RWPE2 (cell line): ENCODE results near the gene LCN10.

ENCODE experiments used
- ATAC-seq: fragments of 200-7000 bp; cut with Tn5 transposase; 3 replicates; pipeline ENCODE4 v1.9.1; 2021; ENCODE audit warnings: low read depth
- DNase-seq: peaks from one replicate; pipeline ENCODE4 v3.0.0-alpha.2; 2020; ENCODE audit warnings: low spot score
- H3K27ac ChIP-seq: fragments of 450-650 bp; 2 replicates; pipeline ENCODE4 v1.5.1; 2017; ENCODE audit warnings: mild to moderate bottlenecking; ENCODE audit not compliant: poor library complexity, severe bottlenecking
- H3K27me3 ChIP-seq: fragments of 250-450 bp; sonication (Bioruptor Pico); 2 replicates; pipeline ENCODE4 v1.5.1; 2021; ENCODE audit warnings: mild to moderate bottlenecking, moderate library complexity; ENCODE audit not compliant: insufficient read depth, poor library complexity, severe bottlenecking
- H3K36me3 ChIP-seq: fragments of 250-450 bp; sonication (Bioruptor Pico); 2 replicates; pipeline ENCODE4 v1.5.1; 2020; ENCODE audit warnings: low read depth, mild to moderate bottlenecking, moderate library complexity
- H3K4me1 ChIP-seq: fragments of 250-450 bp; sonication (Bioruptor Pico); 2 replicates; pipeline ENCODE4 v1.5.1; 2021; ENCODE audit warnings: mild to moderate bottlenecking, moderate library complexity; ENCODE audit not compliant: insufficient read depth, poor library complexity, severe bottlenecking
- H3K4me3 ChIP-seq: fragments of 250-450 bp; sonication (Bioruptor Pico); 2 replicates; pipeline ENCODE4 v1.5.1; 2021; ENCODE audit warnings: mild to moderate bottlenecking, moderate library complexity; ENCODE audit not compliant: severe bottlenecking
- H3K9me3 ChIP-seq: fragments of 250-450 bp; sonication (Bioruptor Pico); 2 replicates; pipeline ENCODE4 v1.5.1; 2021; ENCODE audit warnings: mild to moderate bottlenecking, moderate library complexity; ENCODE audit not compliant: severe bottlenecking
- CTCF ChIP-seq: fragments of 450-650 bp; IDR thresholded peaks from one replicate; pipeline ENCODE4 v1.5.1; 2017; ENCODE audit warnings: mild to moderate bottlenecking, moderate library complexity; ENCODE audit not compliant: poor library complexity, severe bottlenecking

The LCN10 gene

GRCh38 chr9:136732444-136733178 lies 10.1 kb downstream of the LCN10 start:
- Histone ChIP-seq H3K27ac (no peak overlapping the region), H3K36me3 (no peaks in the 10 kb centered on the region), H3K27me3 (no peaks in the 10 kb centered on the region), H3K4me1 (no peaks in the 10 kb centered on the region), H3K4me3 (no peak overlapping the region), H3K9me3 (no peaks in the 10 kb centered on the region)
- no peak for TF ChIP-seq CTCF
- DNase-seq (no peak), ATAC-seq (no peak)

- Histone ChIP-seq H3K4me3 (no peak overlapping the region), H3K4me1 (peaks cover 8% of the 10 kb centered on the region), H3K27ac (no peak overlapping the region), H3K9me3 (no peaks in the 10 kb centered on the region), H3K36me3 (peaks cover 21% of the 10 kb centered on the region), H3K27me3 (no peaks in the 10 kb centered on the region)
- TF ChIP-seq CTCF = no peak
- DNase-seq = no peak
- ATAC-seq = no peak
Observed at GRCh38 chr9:136729926-136730325, 12.8 kb downstream of the LCN10 start.

GRCh38 chr9:136729144-136729543 lies 13.6 kb downstream of the LCN10 start:
- peaks cover 29% of the 10 kb centered on the region for H3K36me3 ChIP-seq
- H3K4me1 ChIP-seq = peaks cover 8% of the 10 kb centered on the region
- DNase-seq (no peak), ATAC-seq (peak; percentile 5; the same call in 1 of the 3 replicates)
- TF ChIP-seq CTCF = no peak
- H3K27ac ChIP-seq = no peak overlapping the region
- H3K9me3 ChIP-seq = no peaks in the 10 kb centered on the region
- peak overlapping the region; percentile 63 for H3K4me3 ChIP-seq
- H3K27me3 ChIP-seq = no peaks in the 10 kb centered on the region

GRCh38 chr9:136728548-136729123 lies 14.1 kb downstream of the LCN10 start:
- H3K4me3 ChIP-seq = peak overlapping the region; percentile 63
- no peaks in the 10 kb centered on the region for H3K27me3 ChIP-seq
- no peaks in the 10 kb centered on the region for H3K9me3 ChIP-seq
- H3K27ac ChIP-seq = peak overlapping the region; percentile 68
- DNase-seq (no peak), ATAC-seq (peak; percentile 42)
- H3K4me1 ChIP-seq = peaks cover 8% of the 10 kb centered on the region
- peaks cover 34% of the 10 kb centered on the region for H3K36me3 ChIP-seq
- TF ChIP-seq CTCF = peak; percentile 23

GRCh38 chr9:136728080-136728547 lies 14.6 kb downstream of the LCN10 start:
- Histone ChIP-seq H3K27ac (peak overlapping the region; percentile 68), H3K4me3 (peak overlapping the region; percentile 63), H3K4me1 (peaks cover 8% of the 10 kb centered on the region), H3K9me3 (no peaks in the 10 kb centered on the region), H3K27me3 (no peaks in the 10 kb centered on the region), H3K36me3 (peaks cover 39% of the 10 kb centered on the region)
- peak; percentile 15 for ATAC-seq
- peak; percentile 94 for TF ChIP-seq CTCF
- no peak for DNase-seq
